HepG2 (cell line): ENCODE results near the gene CSTPP1. TPM values are rescaled to one million over a fixed set of nuclear protein-coding genes. Genes with fewer than 3 reads are reported as not detected.

Experiments
- ARNT2 ChIP-seq: sonication (generic); formaldehyde crosslinking; IDR thresholded peaks from 2 replicates; pipeline ENCODE4 v1.8.0; 2022; ENCODE audit warnings: mild to moderate bottlenecking, low read depth, missing genetic modification reagents, moderate library complexity
- CBX1 ChIP-seq: IDR thresholded peaks from one replicate; pipeline ENCODE4 v1.6.1; 2016; ENCODE audit warnings: antibody characterized with exemption, low read depth
- ELF4 ChIP-seq: sonication (generic); formaldehyde crosslinking; IDR thresholded peaks from 2 replicates; pipeline ENCODE4 v1.5.0; 2020; ENCODE audit warnings: missing genetic modification reagents, mild to moderate bottlenecking, moderate library complexity, borderline replicate concordance
- GABPB1 ChIP-seq: IDR thresholded peaks from 2 replicates; pipeline ENCODE4 v1.6.1; 2016; ENCODE audit warnings: mild to moderate bottlenecking, missing genetic modification reagents, moderate library complexity, missing compliant biosample characterization
- GLI4 ChIP-seq: sonication (generic); formaldehyde crosslinking; IDR thresholded peaks from 2 replicates; pipeline ENCODE4 v1.5.1; 2020; ENCODE audit warnings: missing genetic modification reagents, mild to moderate bottlenecking, moderate library complexity, borderline replicate concordance
- HHEX ChIP-seq: IDR thresholded peaks from 2 replicates; pipeline ENCODE4 v1.6.1; 2016; ENCODE audit warnings: control low read depth
- HNRNPH1 ChIP-seq: fragments of 200-400 bp; formaldehyde crosslinking; optimal IDR thresholded peaks from 2 replicates; pipeline ENCODE3; 2017; ENCODE audit warnings: mild to moderate bottlenecking, low read depth, low read length
- JUN ChIP-seq: sonication (generic); formaldehyde crosslinking; IDR thresholded peaks from 2 replicates; pipeline ENCODE4 v1.4.0; 2020; ENCODE audit warnings: mild to moderate bottlenecking, missing genetic modification reagents
- MAZ ChIP-seq, 2 experiments: sonication (generic) in 1 of 2; formaldehyde crosslinking in 1 of 2; IDR thresholded peaks; 2 replicates each; pipeline versions ENCODE4 v1.5.0 to v1.6.1; 2012 to 2020; ENCODE audit warnings: low read depth in 2 of 2, mild to moderate bottlenecking in 2 of 2, borderline replicate concordance in 1 of 2, improper control_type of control experiment in 1 of 2, low read length in 1 of 2, missing genetic modification reagents in 1 of 2, moderate library complexity in 1 of 2
- POLR2A ChIP-seq, 2 experiments: IDR thresholded peaks; 2 replicates each; pipeline ENCODE4 v1.6.1; 2011; ENCODE audit warnings: low read depth in 2 of 2, low read length in 2 of 2, mild to moderate bottlenecking in 1 of 2, moderate library complexity in 1 of 2; ENCODE audit not compliant: insufficient read depth in 1 of 2
- SRSF4 ChIP-seq: fragments of 200-400 bp; formaldehyde crosslinking; IDR thresholded peaks from one replicate; pipeline ENCODE4 v1.6.1; 2018; ENCODE audit warnings: mild to moderate bottlenecking, low read depth, low read length, moderate library complexity; ENCODE audit not compliant: poor library complexity, severe bottlenecking
- ZMYM3 ChIP-seq: sonication (generic); formaldehyde crosslinking; IDR thresholded peaks from 2 replicates; pipeline ENCODE4 v1.5.1; 2020; ENCODE audit warnings: mild to moderate bottlenecking, missing genetic modification reagents
- ZNF143 ChIP-seq: sonication (generic); formaldehyde crosslinking; IDR thresholded peaks from 2 replicates; pipeline ENCODE4 v1.4.0; 2020; ENCODE audit warnings: missing genetic modification reagents
- ZNF251 ChIP-seq: sonication (generic); formaldehyde crosslinking; IDR thresholded peaks from 2 replicates; pipeline ENCODE4 v1.9.0; 2021; ENCODE audit warnings: mild to moderate bottlenecking, missing genetic modification reagents
- ZNF615 ChIP-seq: sonication (generic); formaldehyde crosslinking; IDR thresholded peaks from 2 replicates; pipeline ENCODE4 v1.5.0; 2020; ENCODE audit warnings: mild to moderate bottlenecking, missing genetic modification reagents, borderline replicate concordance
- ZNF670 ChIP-seq: sonication (generic); formaldehyde crosslinking; IDR thresholded peaks from 2 replicates; pipeline ENCODE4 v1.8.0; 2022; ENCODE audit warnings: mild to moderate bottlenecking, missing genetic modification reagents, borderline replicate concordance
- ZNF790 ChIP-seq: sonication (generic); formaldehyde crosslinking; IDR thresholded peaks from 2 replicates; pipeline ENCODE4 v1.8.0; 2022; ENCODE audit warnings: missing genetic modification reagents, mild to moderate bottlenecking, borderline replicate concordance
- ZNF883 ChIP-seq: sonication (generic); formaldehyde crosslinking; IDR thresholded peaks from 2 replicates; pipeline ENCODE4 v1.5.1; 2020; ENCODE audit warnings: mild to moderate bottlenecking, missing genetic modification reagents; ENCODE audit errors: not compliant biosample characterization
- polyA plus RNA-seq, 8 experiments: library from polyadenylated mRNA; depleted of rRNA in 3 of 8; stranded (reverse) in 7 of 8; unstranded in 1 of 8; fragments of >200 nt; fragmentation: Illumina TruSeq in 4 of 8; extraction: Trizol in 4 of 8; gene quantifications; 2 replicates each; pipeline versions ENCODE4 v1.2.1 to v1.2.3, GENCODE V29; 2011 to 2016; ENCODE audit warnings: low read depth in 4 of 8, missing spikeins in 1 of 8, mixed read lengths in 1 of 8; ENCODE audit not compliant: insufficient read depth in 1 of 8
- total RNA-seq, 5 experiments: library from RNA; depleted of rRNA; stranded (reverse); fragments of >200 nt; fragmentation: Illumina TruSeq; extraction: Trizol; gene quantifications; 2 replicates each; pipeline ENCODE4 v1.2.3, GENCODE V29; 2016; ENCODE audit warnings: low read depth in 1 of 5
- TF ChIP-seq, protein P1 (sequence below): sonication (generic); formaldehyde crosslinking; IDR thresholded peaks from 2 replicates; pipeline ENCODE4 v1.5.0; 2020; ENCODE audit warnings: missing genetic modification reagents
- TF ChIP-seq, protein P2 (sequence below): sonication (generic); formaldehyde crosslinking; IDR thresholded peaks from 2 replicates; pipeline ENCODE4 v1.9.0; 2021; ENCODE audit warnings: missing genetic modification reagents, borderline replicate concordance
- TF ChIP-seq, protein P3 (sequence below): sonication (generic); formaldehyde crosslinking; IDR thresholded peaks from 2 replicates; pipeline ENCODE4 v1.8.0; 2022; ENCODE audit warnings: mild to moderate bottlenecking, missing genetic modification reagents; ENCODE audit not compliant: insufficient replicate concordance
- TF ChIP-seq, protein P4 (sequence below): sonication (generic); formaldehyde crosslinking; conservative IDR thresholded peaks from 2 replicates; pipeline ENCODE4 v1.5.0; 2020; ENCODE audit warnings: missing genetic modification reagents
- TF ChIP-seq, protein P5 (sequence below): conservative IDR thresholded peaks from 2 replicates; pipeline ENCODE4 v1.6.1; 2018; ENCODE audit warnings: missing genetic modification reagents

CSTPP1 gene
- total and polyA plus RNA-seq, 2 of the 13 experiments (the other 11 are each of a cell fraction or from before 2014, with no cell fraction given), result 12.3 to 14.6 TPM

DNA sequence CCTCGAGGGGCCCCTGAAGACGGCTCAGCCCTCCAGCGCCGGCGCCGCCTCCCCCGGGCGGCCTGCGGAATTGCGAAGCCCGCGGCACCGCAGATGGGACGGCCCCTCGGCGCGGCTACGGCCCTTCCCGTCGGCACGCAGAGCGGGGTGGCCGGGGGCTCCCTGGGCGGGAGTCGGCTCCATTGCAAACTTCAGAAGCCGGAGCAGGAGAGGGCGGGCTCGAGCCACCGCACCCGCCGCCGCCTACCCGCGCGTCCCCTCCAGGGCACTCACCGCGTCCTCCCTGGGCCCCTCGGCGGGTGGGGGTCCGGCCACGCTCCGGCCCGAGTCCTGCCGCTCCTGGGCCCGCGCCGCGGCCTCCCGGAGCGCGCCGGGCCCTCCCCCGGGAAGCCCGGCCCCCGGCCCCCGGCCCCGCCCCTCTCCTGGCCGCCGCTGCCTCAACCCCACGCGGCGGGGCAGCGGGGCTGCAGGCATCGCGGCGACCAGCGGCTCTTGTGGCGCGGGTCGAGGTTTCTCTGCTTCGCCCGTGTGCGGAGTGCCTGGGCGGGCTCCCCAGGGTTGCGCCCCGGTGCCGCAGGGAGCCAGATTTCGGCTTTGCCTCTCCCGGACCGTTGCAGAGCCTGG, 249.6 kb downstream of the CSTPP1 start, which contains the start of gene PACSIN3 (continued):
- 0 out of 2 replicates have a peak, but pooled peaks have one; percentile 49 for TF ChIP-seq ELF4 (CRISPR knock-in tag)
- no peak for TF ChIP-seq ZNF143 (CRISPR knock-in tag)
- TF ChIP-seq HHEX (CRISPR knock-in tag), result no peak
- no peak for TF ChIP-seq ZNF615 (CRISPR knock-in tag)
- TF ChIP-seq, protein P1, sequence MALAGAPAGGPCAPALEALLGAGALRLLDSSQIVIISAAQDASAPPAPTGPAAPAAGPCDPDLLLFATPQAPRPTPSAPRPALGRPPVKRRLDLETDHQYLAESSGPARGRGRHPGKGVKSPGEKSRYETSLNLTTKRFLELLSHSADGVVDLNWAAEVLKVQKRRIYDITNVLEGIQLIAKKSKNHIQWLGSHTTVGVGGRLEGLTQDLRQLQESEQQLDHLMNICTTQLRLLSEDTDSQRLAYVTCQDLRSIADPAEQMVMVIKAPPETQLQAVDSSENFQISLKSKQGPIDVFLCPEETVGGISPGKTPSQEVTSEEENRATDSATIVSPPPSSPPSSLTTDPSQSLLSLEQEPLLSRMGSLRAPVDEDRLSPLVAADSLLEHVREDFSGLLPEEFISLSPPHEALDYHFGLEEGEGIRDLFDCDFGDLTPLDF (CRISPR knock-in tag), result 0 out of 2 replicates have a peak, but pooled peaks have one; percentile 45
- TF ChIP-seq GABPB1, result no peak
- TF ChIP-seq JUN (CRISPR knock-in tag), result no peak
- no peak for TF ChIP-seq ZNF251 (CRISPR knock-in tag)
- TF ChIP-seq, protein P2, sequence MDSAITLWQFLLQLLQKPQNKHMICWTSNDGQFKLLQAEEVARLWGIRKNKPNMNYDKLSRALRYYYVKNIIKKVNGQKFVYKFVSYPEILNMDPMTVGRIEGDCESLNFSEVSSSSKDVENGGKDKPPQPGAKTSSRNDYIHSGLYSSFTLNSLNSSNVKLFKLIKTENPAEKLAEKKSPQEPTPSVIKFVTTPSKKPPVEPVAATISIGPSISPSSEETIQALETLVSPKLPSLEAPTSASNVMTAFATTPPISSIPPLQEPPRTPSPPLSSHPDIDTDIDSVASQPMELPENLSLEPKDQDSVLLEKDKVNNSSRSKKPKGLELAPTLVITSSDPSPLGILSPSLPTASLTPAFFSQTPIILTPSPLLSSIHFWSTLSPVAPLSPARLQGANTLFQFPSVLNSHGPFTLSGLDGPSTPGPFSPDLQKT (CRISPR knock-in tag), result no peak
- no peak for TF ChIP-seq HNRNPH1
- no peak for TF ChIP-seq ZMYM3 (CRISPR knock-in tag)
- 0 out of 2 replicates have a peak, but pooled peaks have one; percentile 28 for TF ChIP-seq ZNF790
- no peak for TF ChIP-seq GLI4 (CRISPR knock-in tag)
- TF ChIP-seq SRSF4, result no peak
- no peak for TF ChIP-seq MAZ (IDR thresholded peaks at IDR 0.05; ENCODE audit: borderline replicate concordance, low read depth, low read length)
- TF ChIP-seq MAZ (CRISPR knock-in tag; IDR thresholded peaks at IDR 0.05; ENCODE audit: low read depth), result peak; percentile 26; the same call in 1 of the 2 replicates
- TF ChIP-seq, protein P3, sequence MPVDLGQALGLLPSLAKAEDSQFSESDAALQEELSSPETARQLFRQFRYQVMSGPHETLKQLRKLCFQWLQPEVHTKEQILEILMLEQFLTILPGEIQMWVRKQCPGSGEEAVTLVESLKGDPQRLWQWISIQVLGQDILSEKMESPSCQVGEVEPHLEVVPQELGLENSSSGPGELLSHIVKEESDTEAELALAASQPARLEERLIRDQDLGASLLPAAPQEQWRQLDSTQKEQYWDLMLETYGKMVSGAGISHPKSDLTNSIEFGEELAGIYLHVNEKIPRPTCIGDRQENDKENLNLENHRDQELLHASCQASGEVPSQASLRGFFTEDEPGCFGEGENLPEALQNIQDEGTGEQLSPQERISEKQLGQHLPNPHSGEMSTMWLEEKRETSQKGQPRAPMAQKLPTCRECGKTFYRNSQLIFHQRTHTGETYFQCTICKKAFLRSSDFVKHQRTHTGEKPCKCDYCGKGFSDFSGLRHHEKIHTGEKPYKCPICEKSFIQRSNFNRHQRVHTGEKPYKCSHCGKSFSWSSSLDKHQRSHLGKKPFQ (CRISPR knock-in tag), result no peak
- TF ChIP-seq, protein P4, sequence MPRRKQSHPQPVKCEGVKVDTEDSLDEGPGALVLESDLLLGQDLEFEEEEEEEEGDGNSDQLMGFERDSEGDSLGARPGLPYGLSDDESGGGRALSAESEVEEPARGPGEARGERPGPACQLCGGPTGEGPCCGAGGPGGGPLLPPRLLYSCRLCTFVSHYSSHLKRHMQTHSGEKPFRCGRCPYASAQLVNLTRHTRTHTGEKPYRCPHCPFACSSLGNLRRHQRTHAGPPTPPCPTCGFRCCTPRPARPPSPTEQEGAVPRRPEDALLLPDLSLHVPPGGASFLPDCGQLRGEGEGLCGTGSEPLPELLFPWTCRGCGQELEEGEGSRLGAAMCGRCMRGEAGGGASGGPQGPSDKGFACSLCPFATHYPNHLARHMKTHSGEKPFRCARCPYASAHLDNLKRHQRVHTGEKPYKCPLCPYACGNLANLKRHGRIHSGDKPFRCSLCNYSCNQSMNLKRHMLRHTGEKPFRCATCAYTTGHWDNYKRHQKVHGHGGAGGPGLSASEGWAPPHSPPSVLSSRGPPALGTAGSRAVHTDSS, result no peak
- TF ChIP-seq, protein P5, sequence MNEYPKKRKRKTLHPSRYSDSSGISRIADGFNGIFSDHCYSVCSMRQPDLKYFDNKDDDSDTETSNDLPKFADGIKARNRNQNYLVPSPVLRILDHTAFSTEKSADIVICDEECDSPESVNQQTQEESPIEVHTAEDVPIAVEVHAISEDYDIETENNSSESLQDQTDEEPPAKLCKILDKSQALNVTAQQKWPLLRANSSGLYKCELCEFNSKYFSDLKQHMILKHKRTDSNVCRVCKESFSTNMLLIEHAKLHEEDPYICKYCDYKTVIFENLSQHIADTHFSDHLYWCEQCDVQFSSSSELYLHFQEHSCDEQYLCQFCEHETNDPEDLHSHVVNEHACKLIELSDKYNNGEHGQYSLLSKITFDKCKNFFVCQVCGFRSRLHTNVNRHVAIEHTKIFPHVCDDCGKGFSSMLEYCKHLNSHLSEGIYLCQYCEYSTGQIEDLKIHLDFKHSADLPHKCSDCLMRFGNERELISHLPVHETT (CRISPR knock-in tag), result no peak
- TF ChIP-seq ZNF883 (CRISPR knock-in tag), result no peak
- no peak for TF ChIP-seq CBX1
- no peak for TF ChIP-seq ZNF670
- peak; percentile 11; the same call in 1 of the 2 replicates for TF ChIP-seq ARNT2 (CRISPR knock-in tag)
- TF ChIP-seq POLR2A (IDR thresholded peaks at IDR 0.05; ENCODE audit: insufficient read depth in 1 of 2, low read depth in 2 of 2, low read length in 2 of 2), result peak in 1 of 2 experiments; percentile 63; a peak in 2 of 4 replicates
